CD4-positive, alpha-beta T cell (primary cell): ENCODE data around the gene C14orf180. TPM values are rescaled to one million over a fixed set of nuclear protein-coding genes. Genes with fewer than 3 reads are reported as not detected.

Experiments used
- ATAC-seq: fragments of 200-7000 bp; cut with Tn5 transposase; one replicate; pipeline ENCODE4 v1.10.0; 2022; ENCODE audit warnings: mild to moderate bottlenecking; ENCODE audit not compliant: poor library complexity
- CTCF ChIA-PET: fragments of 350-600 bp; sonication (Branson Sonifier 250); formaldehyde crosslinking; loops from one replicate; lab custom pipeline; 2021; ENCODE audit warnings: antibody characterized with exemption, inconsistent platforms; lab: Charles Lee
- POLR2A ChIA-PET: fragments of 350-600 bp; sonication (Branson Sonifier 250); formaldehyde crosslinking; loops from one replicate; lab custom pipeline; 2021; ENCODE audit warnings: antibody characterized with exemption, inconsistent platforms; lab: Charles Lee
- DNase-seq, 14 experiments: peaks; one replicate each; pipeline ENCODE4 v3.0.0-alpha.2; 2013 to 2020; ENCODE audit warnings: mixed read lengths in 2 of 14
- H3K27ac ChIP-seq, 2 donors: one replicate each; pipeline versions ENCODE4 v1.5.1 to v1.7.0; 2013; ENCODE audit warnings: low read length in 2 of 2, low read depth in 1 of 2, mild to moderate bottlenecking in 1 of 2
- H3K27me3 ChIP-seq, 2 experiments: 1 replicate in 1 of 2; 2 replicates in 1 of 2; pipeline versions ENCODE4 v1.6.1 to v1.7.0; 2013; ENCODE audit warnings: low read length in 2 of 2, control low read depth in 1 of 2, mild to moderate bottlenecking in 1 of 2, moderate library complexity in 1 of 2; ENCODE audit not compliant: insufficient read depth in 2 of 2, control insufficient read depth in 1 of 2
- H3K36me3 ChIP-seq: one replicate; pipeline ENCODE4 v1.6.1; 2013; ENCODE audit warnings: low read length, control low read depth; ENCODE audit not compliant: insufficient read depth
- H3K4me1 ChIP-seq: one replicate; pipeline ENCODE4 v1.6.1; 2013; ENCODE audit warnings: low read length, control low read depth; ENCODE audit not compliant: insufficient read depth
- H3K4me3 ChIP-seq: one replicate; pipeline ENCODE4 v1.5.1; 2013; ENCODE audit warnings: mild to moderate bottlenecking, low read length, moderate library complexity
- H3K9me3 ChIP-seq, 2 experiments: 1 replicate in 1 of 2; 2 replicates in 1 of 2; pipeline versions ENCODE4 v1.6.1 to v1.7.0; 2013; ENCODE audit warnings: low read length in 2 of 2, mild to moderate bottlenecking in 2 of 2, control low read depth in 1 of 2, moderate library complexity in 1 of 2; ENCODE audit not compliant: control insufficient read depth in 1 of 2, insufficient read depth in 1 of 2
- H3K27ac Mint-ChIP-seq: one replicate; pipeline ENCODE4 v1.8.0; 2020; ENCODE audit warnings: mixed read lengths
- H3K27me3 Mint-ChIP-seq: one replicate; pipeline ENCODE4 v1.8.0; 2021; ENCODE audit warnings: mixed read lengths
- H3K36me3 Mint-ChIP-seq: one replicate; pipeline ENCODE4 v1.8.0; 2021; ENCODE audit warnings: low read depth, mixed read lengths
- H3K4me1 Mint-ChIP-seq: one replicate; pipeline ENCODE4 v1.8.0; 2021; ENCODE audit warnings: low read depth, mixed read lengths
- H3K4me3 Mint-ChIP-seq: one replicate; pipeline ENCODE4 v1.8.0; 2020; ENCODE audit warnings: mild to moderate bottlenecking, mixed read lengths
- H3K9me3 Mint-ChIP-seq: one replicate; pipeline ENCODE4 v1.8.0; 2020; ENCODE audit warnings: mixed read lengths
- CTCF ChIP-seq: fragments of 200-600 bp; IDR thresholded peaks from one replicate; pipeline ENCODE4 v1.8.0; 2022; ENCODE audit warnings: antibody characterized with exemption, mild to moderate bottlenecking
- intact Hi-C, 2 experiments: fragments of 100-400 bp; cut with DNase I in 1 of 2; cut with micrococcal nuclease in 1 of 2; formaldehyde crosslinking; loops; one replicate each; pipeline versions ENCODE4 v1.15.1 to v1.9.0; 2023 to 2025; cut with DNase I, micrococcal nuclease
- total RNA-seq, 174 experiments: library from RNA in 2 of 174; stranded (reverse) in 2 of 174; gene quantifications; one replicate each; pipeline ENCODE4 v1.2.3 and lab custom pipeline; 2021 to 2026

The C14orf180 gene
- total RNA-seq, 2 experiments from 2014 or later = not detected

GRCh38 chr14:104585966-104586697, 6.6 kb downstream of the C14orf180 start:
- ChIA-PET CTCF (no interaction called here), POLR2A (no interaction called here)
- Histone ChIP-seq H3K4me1 (no peaks in the 10 kb centered on the region), H3K36me3 (no peaks in the 10 kb centered on the region), H3K27ac (no peak overlapping the region), H3K4me3 (no peak overlapping the region), H3K9me3 (no peaks in the 10 kb centered on the region), H3K27me3 (no peaks in the 10 kb centered on the region)
- ATAC-seq (no peak), DNase-seq (no peak)
- no peak overlapping the region for H3K27ac Mint-ChIP-seq
- no peak overlapping the region for H3K4me3 Mint-ChIP-seq
- H3K9me3 Mint-ChIP-seq = no peaks in the 10 kb centered on the region
- H3K4me1 Mint-ChIP-seq = no peaks in the 10 kb centered on the region
- intact Hi-C loops = no loop called here
- no peak for TF ChIP-seq CTCF
- H3K27me3 Mint-ChIP-seq = peaks cover 13% of the 10 kb centered on the region
- no peaks in the 10 kb centered on the region for H3K36me3 Mint-ChIP-seq

DNA sequence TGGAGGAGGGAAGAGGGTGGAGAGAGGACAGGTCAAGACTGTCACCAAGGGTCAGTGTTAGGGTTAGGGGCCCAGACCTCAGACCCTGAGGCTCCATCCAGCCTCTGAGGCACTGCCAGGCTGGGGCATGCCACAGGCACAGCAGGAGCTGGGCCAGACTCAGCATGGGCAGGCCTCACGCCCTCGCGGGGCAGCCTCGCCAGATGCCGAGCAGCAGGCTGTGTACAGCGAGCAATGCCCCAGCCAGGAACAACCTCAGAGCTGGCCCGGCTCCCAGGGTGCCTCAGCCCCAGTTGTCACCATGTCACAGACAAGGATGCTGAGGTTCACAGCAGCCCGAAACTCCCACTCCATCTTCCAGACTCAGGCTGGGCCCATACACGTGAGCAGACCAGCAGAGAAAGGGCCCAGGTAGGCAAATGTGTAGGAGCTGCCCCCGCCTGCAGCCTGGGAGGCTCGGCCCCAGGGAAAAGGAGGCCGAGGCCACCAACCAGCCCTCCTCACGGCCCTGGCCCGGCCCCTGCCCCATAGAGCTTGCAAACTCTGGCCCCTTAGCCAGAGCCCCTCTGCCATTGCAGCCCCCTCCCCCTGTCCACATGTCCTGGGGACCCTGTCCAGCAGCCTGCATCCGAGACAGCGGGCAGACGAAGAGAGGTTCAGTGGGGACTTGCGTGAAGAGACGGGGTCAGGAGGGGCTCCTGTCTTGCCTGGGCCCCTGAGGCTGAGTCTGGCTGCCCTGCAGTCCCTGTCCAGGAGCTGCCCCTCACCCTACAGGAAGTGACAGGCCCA, 7.5 kb downstream of the C14orf180 start:
- H3K27ac Mint-ChIP-seq = no peak overlapping the region
- Histone ChIP-seq H3K27ac (no peak overlapping the region), H3K9me3 (peaks cover 0 to 7% of the 10 kb centered on the region in 2 experiments), H3K36me3 (no peaks in the 10 kb centered on the region), H3K4me1 (no peaks in the 10 kb centered on the region), H3K27me3 (no peaks in the 10 kb centered on the region), H3K4me3 (no peak overlapping the region)
- no peaks in the 10 kb centered on the region for H3K4me1 Mint-ChIP-seq
- TF ChIP-seq CTCF = no peak
- no peak for DNase-seq
- ATAC-seq = no peak
- ChIA-PET CTCF (no interaction called here), POLR2A (no interaction called here)
- H3K36me3 Mint-ChIP-seq = no peaks in the 10 kb centered on the region
- H3K27me3 Mint-ChIP-seq = peaks cover 13% of the 10 kb centered on the region
- no peak overlapping the region for H3K4me3 Mint-ChIP-seq
- intact Hi-C loops = no loop called here
- no peaks in the 10 kb centered on the region for H3K9me3 Mint-ChIP-seq

DNA sequence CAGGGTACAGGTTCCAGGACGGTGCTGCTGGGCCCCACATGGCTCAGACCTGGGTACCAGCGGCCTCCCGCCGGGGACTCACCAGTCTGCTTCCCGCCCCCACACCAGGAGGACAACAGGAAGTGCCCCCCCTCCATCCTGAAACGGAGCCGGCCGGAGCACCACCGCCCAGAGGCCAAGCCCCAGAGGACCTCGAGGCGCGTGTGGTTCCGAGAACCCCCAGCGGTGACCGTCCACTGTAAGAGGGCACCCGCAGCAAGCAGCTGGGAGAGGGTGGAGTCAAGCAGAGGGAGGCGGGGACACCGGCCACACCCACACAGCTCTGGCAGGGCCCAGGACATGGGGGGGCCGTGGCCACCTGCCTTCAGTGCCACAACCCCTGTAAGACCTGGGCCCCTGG, 8.1 kb downstream of the C14orf180 start:
- H3K4me1 ChIP-seq = no peaks in the 10 kb centered on the region
- H3K27me3 ChIP-seq = no peaks in the 10 kb centered on the region
- CTCF ChIA-PET = no interaction called here
- H3K36me3 Mint-ChIP-seq = no peaks in the 10 kb centered on the region
- H3K36me3 ChIP-seq = no peaks in the 10 kb centered on the region
- no peak overlapping the region for H3K27ac Mint-ChIP-seq
- no peak overlapping the region for H3K4me3 ChIP-seq
- POLR2A ChIA-PET = no interaction called here
- peaks cover 0 to 8% of the 10 kb centered on the region in 2 experiments for H3K9me3 ChIP-seq
- H3K9me3 Mint-ChIP-seq = no peaks in the 10 kb centered on the region
- intact Hi-C loops = no loop called here
- no peak for ATAC-seq
- no peak for DNase-seq
- H3K27me3 Mint-ChIP-seq = peaks cover 18% of the 10 kb centered on the region
- no peak for TF ChIP-seq CTCF
- H3K27ac ChIP-seq = no peak overlapping the region
- H3K4me3 Mint-ChIP-seq = no peak overlapping the region
- no peaks in the 10 kb centered on the region for H3K4me1 Mint-ChIP-seq
